IMR-90 (cell line): Measurements from ENCODE around the gene MKKS. TPM values are rescaled to one million over a fixed set of nuclear protein-coding genes. Genes with fewer than 3 reads are reported as not detected.

ENCODE experiments used
- ATAC-seq: fragments of 200-7000 bp; cut with Tn5 transposase; 2 replicates; pipeline ENCODE4 v1.9.1; 2020; ENCODE audit warnings: low read depth, mild to moderate bottlenecking, moderate library complexity
- BruUV-seq: library from RNA; stranded (reverse); fragments of 400-500 nt; replicated peaks from 2 replicates; lab custom pipeline; 2021; lab: Mats Ljungman, UMichigan
- CTCF ChIA-PET: fragments of 300-600 bp; formaldehyde crosslinking; extraction: SDS; loops from one replicate; lab custom pipeline; 2021; ENCODE audit warnings: antibody characterized with exemption; lab: Yijun Ruan, JAX
- POLR2A ChIA-PET: fragments of 300-600 bp; sonication (Branson Sonifier 250); formaldehyde crosslinking; loops from one replicate; lab custom pipeline; 2022; ENCODE audit warnings: antibody characterized with exemption; ENCODE audit not compliant: unreplicated experiment; lab: Charles Lee
- DNase-seq: peaks from one replicate; pipeline ENCODE4 v3.0.0; 2013
- H2AFZ ChIP-seq: replicated peaks from 2 replicates; pipeline ENCODE3; 2013; ENCODE audit warnings: low read length, mild to moderate bottlenecking; ENCODE audit not compliant: poor library complexity
- H2AK5ac ChIP-seq: 2 replicates; pipeline ENCODE4 v1.6.1; 2013; ENCODE audit warnings: low read depth, low read length, inconsistent platforms
- H2AK9ac ChIP-seq: replicated peaks from 2 replicates; pipeline ENCODE3; 2013; ENCODE audit warnings: mild to moderate bottlenecking, low read depth, low read length, moderate library complexity; ENCODE audit not compliant: poor library complexity
- H2BK120ac ChIP-seq: 2 replicates; pipeline ENCODE4 v1.6.1; 2013; ENCODE audit warnings: low read depth, low read length, inconsistent platforms
- H2BK15ac ChIP-seq: 3 replicates; pipeline ENCODE4 v1.6.1; 2013; ENCODE audit warnings: low read depth, low read length, inconsistent platforms
- H2BK20ac ChIP-seq: 2 replicates; pipeline ENCODE4 v1.6.1; 2013; ENCODE audit warnings: low read depth, mild to moderate bottlenecking, inconsistent platforms, low read length, moderate library complexity
- H2BK5ac ChIP-seq: 2 replicates; pipeline ENCODE4 v1.6.1; 2013; ENCODE audit warnings: mild to moderate bottlenecking, low read depth, low read length, inconsistent platforms; ENCODE audit not compliant: poor library complexity, severe bottlenecking
- H3K14ac ChIP-seq: replicated peaks from 2 replicates; pipeline ENCODE4 v1.6.1; 2013; ENCODE audit warnings: low read depth, low read length, inconsistent platforms
- H3K18ac ChIP-seq: 2 replicates; pipeline ENCODE4 v1.6.1; 2013; ENCODE audit warnings: low read depth, low read length, control low read depth
- H3K23ac ChIP-seq: 2 replicates; pipeline ENCODE4 v1.6.1; 2013; ENCODE audit warnings: low read depth, low read length, inconsistent platforms
- H3K27ac ChIP-seq: 2 replicates; pipeline ENCODE4 v1.5.1; 2013; ENCODE audit warnings: mild to moderate bottlenecking, control low read depth, low read length; ENCODE audit not compliant: insufficient read depth
- H3K27me3 ChIP-seq: 2 replicates; pipeline ENCODE4 v1.6.1; 2013; ENCODE audit warnings: low read length; ENCODE audit not compliant: control insufficient read depth, insufficient read depth
- H3K36me3 ChIP-seq: 2 replicates; pipeline ENCODE4 v1.6.1; 2013; ENCODE audit warnings: low read length, mixed read lengths; ENCODE audit not compliant: control insufficient read depth, insufficient read depth
- H3K4ac ChIP-seq: 2 replicates; pipeline ENCODE4 v1.6.1; 2013; ENCODE audit warnings: low read depth, low read length, inconsistent platforms
- H3K4me1 ChIP-seq: 2 replicates; pipeline ENCODE4 v1.6.1; 2013; ENCODE audit warnings: low read length, mixed read lengths; ENCODE audit not compliant: control insufficient read depth, insufficient read depth
- H3K4me2 ChIP-seq: 2 replicates; pipeline ENCODE4 v1.6.1; 2013; ENCODE audit warnings: low read depth, mild to moderate bottlenecking, control low read depth, low read length, moderate library complexity
- H3K4me3 ChIP-seq: 2 replicates; pipeline ENCODE4 v1.5.1; 2013; ENCODE audit warnings: low read depth, mild to moderate bottlenecking, control low read depth, low read length, moderate library complexity; ENCODE audit not compliant: insufficient read depth
- H3K56ac ChIP-seq: 2 replicates; pipeline ENCODE4 v1.6.1; 2013; ENCODE audit warnings: low read length, inconsistent platforms; ENCODE audit not compliant: insufficient read depth; ENCODE audit errors: extremely low read depth
- H3K79me1 ChIP-seq, 2 experiments: 2 replicates each; pipeline ENCODE4 v1.6.1; 2013; ENCODE audit warnings: low read length in 2 of 2, inconsistent platforms in 1 of 2, low read depth in 1 of 2
- H3K9ac ChIP-seq: 2 replicates; pipeline ENCODE4 v1.6.1; 2013; ENCODE audit warnings: low read depth, low read length, control low read depth
- H3K9me1 ChIP-seq: 2 replicates; pipeline ENCODE4 v1.6.1; 2013; ENCODE audit warnings: low read length, inconsistent platforms; ENCODE audit not compliant: insufficient read depth
- H3K9me3 ChIP-seq: 2 replicates; pipeline ENCODE4 v1.6.1; 2013; ENCODE audit warnings: low read length; ENCODE audit not compliant: control insufficient read depth, insufficient read depth
- H4K20me1 ChIP-seq: 2 replicates; pipeline ENCODE4 v1.6.1; 2013; ENCODE audit warnings: low read length, inconsistent platforms; ENCODE audit not compliant: insufficient read depth
- H4K5ac ChIP-seq: 2 replicates; pipeline ENCODE4 v1.6.1; 2013; ENCODE audit warnings: mild to moderate bottlenecking, low read depth, low read length, control low read depth
- H4K8ac ChIP-seq, 2 experiments: 2 replicates each; pipeline ENCODE4 v1.6.1; 2013; ENCODE audit warnings: low read depth in 2 of 2, low read length in 2 of 2, control low read depth in 1 of 2, inconsistent platforms in 1 of 2
- H4K91ac ChIP-seq: 2 replicates; pipeline ENCODE4 v1.6.1; 2013; ENCODE audit warnings: low read depth, low read length, inconsistent platforms; ENCODE audit not compliant: insufficient read depth
- BHLHE40 ChIP-seq: fragments of 150-350 bp; IDR thresholded peaks from 2 replicates; pipeline ENCODE4 v1.6.1; 2016; ENCODE audit warnings: mild to moderate bottlenecking, low read depth, low read length
- ELK1 ChIP-seq: fragments of 150-350 bp; IDR thresholded peaks from 2 replicates; pipeline ENCODE4 v1.6.1; 2016; ENCODE audit warnings: low read depth, mild to moderate bottlenecking, low read length, moderate library complexity, borderline replicate concordance
- FOS ChIP-seq: fragments of 150-350 bp; IDR thresholded peaks from 2 replicates; pipeline ENCODE4 v1.6.1; 2016; ENCODE audit warnings: low read depth, low read length
- MAFK ChIP-seq: IDR thresholded peaks from 2 replicates; pipeline ENCODE4 v1.6.1; 2012; ENCODE audit warnings: low read depth, low read length, improper control_type of control experiment
- NFE2L2 ChIP-seq: fragments of 150-350 bp; IDR thresholded peaks from 2 replicates; pipeline ENCODE4 v1.6.1; 2016; ENCODE audit warnings: low read depth, mild to moderate bottlenecking, low read length
- POLR2A ChIP-seq: IDR thresholded peaks from 2 replicates; pipeline ENCODE4 v1.6.1; 2012; ENCODE audit warnings: mild to moderate bottlenecking, low read depth, low read length
- RAD21 ChIP-seq: IDR thresholded peaks from 2 replicates; pipeline ENCODE4 v1.6.1; 2012; ENCODE audit warnings: low read length, improper control_type of control experiment
- RCOR1 ChIP-seq: IDR thresholded peaks from 2 replicates; pipeline ENCODE4 v1.6.1; 2012; ENCODE audit warnings: mild to moderate bottlenecking, low read length, improper control_type of control experiment; ENCODE audit not compliant: insufficient replicate concordance
- RFX5 ChIP-seq: IDR thresholded peaks from 2 replicates; pipeline ENCODE4 v1.8.0; 2012; ENCODE audit warnings: low read depth, mild to moderate bottlenecking, low read length, moderate library complexity
- SMC3 ChIP-seq: fragments of 150-350 bp; IDR thresholded peaks from 2 replicates; pipeline ENCODE4 v1.6.1; 2016; ENCODE audit warnings: low read depth, mild to moderate bottlenecking, antibody characterized with exemption, low read length, moderate library complexity
- WGBS, 2 experiments: methylation state at CpG; one replicate each; pipeline versions ENCODE4 v1.1.5 to v1.1.7; 2013; ENCODE audit warnings: missing lambda C conversion rate in 2 of 2; ENCODE audit not compliant: insufficient read length in 1 of 2; ENCODE audit errors: extremely low coverage in 2 of 2; 5-methylcytosine and 5-hydroxymethylcytosine counted together
- dilution Hi-C: fragments of 300-500 bp; cut with HindIII; formaldehyde crosslinking; loops from one replicate; pipeline ENCODE4 v1.14.3; 2018; ENCODE audit warnings: low sequenced_read_pairs; ENCODE audit not compliant: unreplicated experiment
- in situ Hi-C: fragments of 300-500 bp; cut with MboI; formaldehyde crosslinking; loops from 3 replicates; pipeline ENCODE4 v1.14.3; 2019; ENCODE audit warnings: low sequenced_read_pairs, inconsistent platforms, mixed read lengths
- intact Hi-C: fragments of 100-400 bp; cut with micrococcal nuclease; formaldehyde crosslinking; loops from 2 replicates; pipeline ENCODE4 v1.10.0; 2022
- polyA plus RNA-seq, 3 experiments: library from polyadenylated mRNA; depleted of rRNA; stranded (reverse); fragments of >200 nt; gene quantifications; 2 replicates each; pipeline ENCODE4 v1.2.3, GENCODE V29; 2012; ENCODE audit warnings: low replicate concordance in 1 of 3
- total RNA-seq: library from RNA; depleted of rRNA; stranded (reverse); fragments of >200 nt; gene quantifications from 2 replicates; pipeline ENCODE4 v1.2.3, GENCODE V29; 2012
- TF ChIP-seq, protein P1 (sequence below): fragments of 150-350 bp; IDR thresholded peaks from 2 replicates; pipeline ENCODE4 v1.6.1; 2017; ENCODE audit warnings: mild to moderate bottlenecking, antibody characterized with exemption, low read length, low read depth
- TF ChIP-seq, protein P2 (sequence below): conservative IDR thresholded peaks from 2 replicates; pipeline ENCODE4 v1.5.1; 2012; ENCODE audit warnings: mild to moderate bottlenecking, low read depth, low read length, improper control_type of control experiment

Gene MKKS
- total and polyA plus RNA-seq, 2 of the 4 experiments (the other 2 are of a cell fraction): 6.9 to 7.5 TPM

GRCh38 chr20:10474606-10475184 is 40.7 kb upstream of the MKKS start:
- no peak overlapping the region for H3K9ac ChIP-seq
- no peak overlapping the region for H4K8ac ChIP-seq
- peaks cover 0 to 13% of the 10 kb centered on the region in 2 experiments; a peak in 3 of 4 replicates for H3K79me1 ChIP-seq
- H3K9me3 ChIP-seq: 0 out of 2 replicates have a peak, but pooled peaks cover 2% of the 10 kb centered on the region
- no peak for TF ChIP-seq MAFK
- no peak for TF ChIP-seq RAD21
- TF ChIP-seq, protein P1, sequence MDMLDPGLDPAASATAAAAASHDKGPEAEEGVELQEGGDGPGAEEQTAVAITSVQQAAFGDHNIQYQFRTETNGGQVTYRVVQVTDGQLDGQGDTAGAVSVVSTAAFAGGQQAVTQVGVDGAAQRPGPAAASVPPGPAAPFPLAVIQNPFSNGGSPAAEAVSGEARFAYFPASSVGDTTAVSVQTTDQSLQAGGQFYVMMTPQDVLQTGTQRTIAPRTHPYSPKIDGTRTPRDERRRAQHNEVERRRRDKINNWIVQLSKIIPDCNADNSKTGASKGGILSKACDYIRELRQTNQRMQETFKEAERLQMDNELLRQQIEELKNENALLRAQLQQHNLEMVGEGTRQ: no peak
- TF ChIP-seq RFX5: no peak
- no peak for TF ChIP-seq SMC3
- no peak for TF ChIP-seq ELK1
- no peak for TF ChIP-seq BHLHE40
- no peak for TF ChIP-seq POLR2A
- TF ChIP-seq, protein P2, sequence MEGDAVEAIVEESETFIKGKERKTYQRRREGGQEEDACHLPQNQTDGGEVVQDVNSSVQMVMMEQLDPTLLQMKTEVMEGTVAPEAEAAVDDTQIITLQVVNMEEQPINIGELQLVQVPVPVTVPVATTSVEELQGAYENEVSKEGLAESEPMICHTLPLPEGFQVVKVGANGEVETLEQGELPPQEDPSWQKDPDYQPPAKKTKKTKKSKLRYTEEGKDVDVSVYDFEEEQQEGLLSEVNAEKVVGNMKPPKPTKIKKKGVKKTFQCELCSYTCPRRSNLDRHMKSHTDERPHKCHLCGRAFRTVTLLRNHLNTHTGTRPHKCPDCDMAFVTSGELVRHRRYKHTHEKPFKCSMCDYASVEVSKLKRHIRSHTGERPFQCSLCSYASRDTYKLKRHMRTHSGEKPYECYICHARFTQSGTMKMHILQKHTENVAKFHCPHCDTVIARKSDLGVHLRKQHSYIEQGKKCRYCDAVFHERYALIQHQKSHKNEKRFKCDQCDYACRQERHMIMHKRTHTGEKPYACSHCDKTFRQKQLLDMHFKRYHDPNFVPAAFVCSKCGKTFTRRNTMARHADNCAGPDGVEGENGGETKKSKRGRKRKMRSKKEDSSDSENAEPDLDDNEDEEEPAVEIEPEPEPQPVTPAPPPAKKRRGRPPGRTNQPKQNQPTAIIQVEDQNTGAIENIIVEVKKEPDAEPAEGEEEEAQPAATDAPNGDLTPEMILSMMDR: no peak
- no peak for TF ChIP-seq RCOR1
- no peak for TF ChIP-seq NFE2L2
- no peak for TF ChIP-seq FOS
- POLR2A ChIA-PET: no interaction called here
- H3K36me3 ChIP-seq: 0 out of 2 replicates have a peak, but pooled peaks cover 1% of the 10 kb centered on the region
- H3K9me1 ChIP-seq: no peaks in the 10 kb centered on the region; the same call in 1 of the 2 replicates
- H2AK9ac ChIP-seq: no peak overlapping the region
- no peak overlapping the region for H2BK5ac ChIP-seq
- DNase-seq (no peak), ATAC-seq (no peak)
- CTCF ChIA-PET: interaction anchor here (1.2 kb wide), 1 partner anchor 197 kb away, joined by 3 read pairs; no protein-coding TSS in a partner anchor
- no peak overlapping the region for H3K23ac ChIP-seq
- no peaks in the 10 kb centered on the region for H4K20me1 ChIP-seq
- H2AFZ ChIP-seq: no peak overlapping the region
- no TSS peak for BruUV-seq
- H3K14ac ChIP-seq: no peak overlapping the region
- H2BK20ac ChIP-seq: no peak overlapping the region
- H2AK5ac ChIP-seq: no peak overlapping the region
- no peak overlapping the region for H3K56ac ChIP-seq
- in situ Hi-C loops (no loop called here), dilution Hi-C loops (no loop called here), intact Hi-C loops (loop anchor here (5.0 kb wide), 1 partner anchor 38 kb away; no protein-coding TSS in a partner anchor)
- no CpG with 5 or more reads among the region's 11 CpGs for WGBS, 2 experiments
- no peak overlapping the region for H3K18ac ChIP-seq
- no peak overlapping the region for H4K5ac ChIP-seq
- no peak overlapping the region for H3K4ac ChIP-seq
- H3K4me1 ChIP-seq: peaks cover 4% of the 10 kb centered on the region
- H4K91ac ChIP-seq: no peak overlapping the region
- H3K4me3 ChIP-seq: no peak overlapping the region
- no peak overlapping the region for H3K4me2 ChIP-seq
- H2BK15ac ChIP-seq: no peak overlapping the region
- no peaks in the 10 kb centered on the region for H3K27me3 ChIP-seq
- no peak overlapping the region for H3K27ac ChIP-seq
- H2BK120ac ChIP-seq: no peak overlapping the region
